Ovary (tissue), 10 donors: ENCODE measurements around the gene SMARCA1. TPM values are rescaled to one million over a fixed set of nuclear protein-coding genes. Genes with fewer than 3 reads are reported as not detected.
A peak's percentile ranks its signal among the peaks of the same experiment; 100 is the strongest.

Experiments
- DNase-seq, 5 donors: peaks; one replicate each; pipeline ENCODE4 v3.0.0-alpha.2; 2019 to 2020
- H3K27ac ChIP-seq, 2 donors: fragments of 200-600 bp; one replicate each; pipeline versions ENCODE4 v1.5.1 to v1.8.0; 2019 to 2022
- H3K27me3 ChIP-seq: fragments of 200-600 bp; one replicate; pipeline ENCODE4 v1.8.0; 2022
- H3K36me3 ChIP-seq: fragments of 200-600 bp; sonication (generic); one replicate; pipeline ENCODE4 v1.5.1; 2019
- H3K4me1 ChIP-seq: one replicate; pipeline ENCODE4 v1.8.1; 2013; ENCODE audit warnings: mild to moderate bottlenecking, moderate library complexity; ENCODE audit not compliant: insufficient read depth
- H3K4me3 ChIP-seq: fragments of 200-600 bp; sonication (generic); one replicate; pipeline ENCODE4 v1.5.1; 2017
- H3K9me3 ChIP-seq, 2 donors: fragments of 200-600 bp in 1 of 2; sonication (generic) in 1 of 2; one replicate each; pipeline versions ENCODE4 v1.5.1 to v1.8.1; 2013 to 2019; ENCODE audit warnings: mild to moderate bottlenecking in 1 of 2, moderate library complexity in 1 of 2
- EP300 ChIP-seq: sonication (generic); formaldehyde crosslinking; IDR thresholded peaks from one replicate; pipeline ENCODE4 v1.6.1; 2017; ENCODE audit warnings: antibody characterized with exemption
- POLR2A ChIP-seq: fragments of 450-650 bp; IDR thresholded peaks from one replicate; pipeline ENCODE4 v1.6.1; 2017; ENCODE audit warnings: antibody characterized with exemption, mild to moderate bottlenecking, moderate library complexity
- WGBS, 3 donors: extraction: QIAGEN DNeasy Blood & Tissue Kit in 1 of 3; methylation state at CpG; one replicate each; pipeline versions ENCODE4 v1.1.5 to v1.1.7; 2013 to 2017; 5-methylcytosine and 5-hydroxymethylcytosine counted together
- intact Hi-C, 4 donors: fragments of 100-400 bp; cut with DNase I; formaldehyde crosslinking; loops; one replicate each; pipeline versions ENCODE4 v1.11.0 to v1.15.1; 2022 to 2023
- long read RNA-seq, 3 donors: library from polyadenylated mRNA in 2 of 3; unstranded in 2 of 3; transcript quantifications; one replicate each; pipeline ENCODE4 v2.0.0 and lab custom pipeline, GENCODE V29; 2021 to 2026
- polyA plus RNA-seq, 2 donors: library from polyadenylated mRNA; stranded (reverse); fragments of 200-250 nt in 1 of 2; fragments of 350-450 nt in 1 of 2; fragmentation: Illumina TruSeq in 1 of 2; extraction: RNeasy Lipid Tissue Mini Kit (QIAGEN cat#74804) in 1 of 2; gene quantifications; one replicate each; pipeline ENCODE4 v1.2.3, GENCODE V29; 2013 to 2014
- total RNA-seq, 7 donors: library from RNA; depleted of rRNA in 2 of 7; stranded (reverse); fragments of >200 nt in 2 of 7; fragmentation: NEBNext Ultra II Directional in 3 of 7; extraction: Animal tissue kit (Norgen Biotek cat#: 25700) in 3 of 7; gene quantifications; one replicate each; pipeline versions ENCODE4 v1.1.0 to v1.2.4, GENCODE V29; 2016 to 2023
- TF ChIP-seq, protein P1 (sequence below), 3 donors: fragments of 450-650 bp in 2 of 3; fragments of 200-600 bp in 1 of 3; IDR thresholded peaks; one replicate each; pipeline versions ENCODE4 v1.5.1 to v1.8.0; 2016 to 2022; ENCODE audit warnings: antibody characterized with exemption in 3 of 3, mild to moderate bottlenecking in 1 of 3
- donor health status: DM: no; HTN: no; CAD: no; lungs with moderate emphysema.
- donor health status: DM: no; HTN: no; CAD: no.
- donor health status: Bipolar disorder and iron deficiency.
- donor health status: DM: yes; HTN: yes; CAD: no.
- donor health status: DM: no; HTN: no; CAD: no.
- donor health status: DM: yes; HTN: yes; CAD: no.

SMARCA1 gene
- total RNA-seq (100 to 1,000 TPM in 2 of 7 donors, 10 to 100 TPM in 5; 51.6 to 124 (median 69.9) TPM), polyA plus RNA-seq (10 to 100 TPM; 47.5 to 67.1 TPM)
- long read RNA-seq, donor 1, partial matches to known transcripts = 423 of 454 reads
- long read RNA-seq, donor 1, other reads (novel, unspliced or antisense) = 24 of 454 reads
- long read RNA-seq, donor 2, partial matches to known transcripts = 6 of 9 reads
- long read RNA-seq, donor 2, other reads (novel, unspliced or antisense) = 0 of 9 reads
- long read RNA-seq, donor 3, full-length matches to known transcripts = 244 of 419 reads
- long read RNA-seq, donor 3, partial matches to known transcripts = 18 of 419 reads
- long read RNA-seq, donor 3, other reads (novel, unspliced or antisense) = 157 of 419 reads

GRCh38 chrX:129523079-129523911, at the start of gene SMARCA1:
SMARCA1 (minus strand) TSS chrX:129523490; CDS start chrX:129523370, 120 bp downstream.
- intact Hi-C loops = no loop called here
- no peaks in the 10 kb centered on the region for H3K36me3 ChIP-seq
- H3K4me1 ChIP-seq = no peaks in the 10 kb centered on the region
- H3K4me3 ChIP-seq = peak within 1 kb of the TSS; percentile 72
- H3K27me3 ChIP-seq = no peaks in the 10 kb centered on the region
- H3K9me3 ChIP-seq = no peaks in the 10 kb centered on the region
- 32 to 46% (median 33%) methylated on average over 54 of the region's 54 CpGs for WGBS, 3 donors
- peak within 1 kb of the TSS; percentile 94 to 96 for H3K27ac ChIP-seq
- DNase-seq = peak; percentile 72 to 78 (median 77)
- TF ChIP-seq, protein P1, sequence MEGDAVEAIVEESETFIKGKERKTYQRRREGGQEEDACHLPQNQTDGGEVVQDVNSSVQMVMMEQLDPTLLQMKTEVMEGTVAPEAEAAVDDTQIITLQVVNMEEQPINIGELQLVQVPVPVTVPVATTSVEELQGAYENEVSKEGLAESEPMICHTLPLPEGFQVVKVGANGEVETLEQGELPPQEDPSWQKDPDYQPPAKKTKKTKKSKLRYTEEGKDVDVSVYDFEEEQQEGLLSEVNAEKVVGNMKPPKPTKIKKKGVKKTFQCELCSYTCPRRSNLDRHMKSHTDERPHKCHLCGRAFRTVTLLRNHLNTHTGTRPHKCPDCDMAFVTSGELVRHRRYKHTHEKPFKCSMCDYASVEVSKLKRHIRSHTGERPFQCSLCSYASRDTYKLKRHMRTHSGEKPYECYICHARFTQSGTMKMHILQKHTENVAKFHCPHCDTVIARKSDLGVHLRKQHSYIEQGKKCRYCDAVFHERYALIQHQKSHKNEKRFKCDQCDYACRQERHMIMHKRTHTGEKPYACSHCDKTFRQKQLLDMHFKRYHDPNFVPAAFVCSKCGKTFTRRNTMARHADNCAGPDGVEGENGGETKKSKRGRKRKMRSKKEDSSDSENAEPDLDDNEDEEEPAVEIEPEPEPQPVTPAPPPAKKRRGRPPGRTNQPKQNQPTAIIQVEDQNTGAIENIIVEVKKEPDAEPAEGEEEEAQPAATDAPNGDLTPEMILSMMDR (IDR thresholded peaks at IDR 0.05) = no peak
- peak; percentile 58 for TF ChIP-seq POLR2A

- H3K27ac ChIP-seq = no peak overlapping the region
- no peak for DNase-seq
- no peaks in the 10 kb centered on the region for H3K36me3 ChIP-seq
- H3K4me3 ChIP-seq = no peak overlapping the region
- TF ChIP-seq EP300 (no peak), POLR2A (no peak)
- TF ChIP-seq, protein P1 (IDR thresholded peaks at IDR 0.05) = no peak
- H3K4me1 ChIP-seq = peaks cover 3% of the 10 kb centered on the region
- no peaks in the 10 kb centered on the region for H3K27me3 ChIP-seq
- intact Hi-C loops = no loop called here
- WGBS, 3 donors = 28 to 38% (median 29%) methylated on average over 2 of the region's 2 CpGs
- H3K9me3 ChIP-seq = no peaks in the 10 kb centered on the region
Measured at GRCh38 chrX:129572422-129572821, 49.1 kb upstream of the SMARCA1 start.

- H3K4me1 ChIP-seq = peaks cover 3% of the 10 kb centered on the region
- no peaks in the 10 kb centered on the region for H3K9me3 ChIP-seq
- no peak for DNase-seq
- H3K27me3 ChIP-seq = no peaks in the 10 kb centered on the region
- H3K27ac ChIP-seq = no peak overlapping the region
- WGBS, 3 donors = 60 to 80% (median 72%) methylated on average over 3 of the region's 3 CpGs
- intact Hi-C loops = no loop called here
- no peaks in the 10 kb centered on the region for H3K36me3 ChIP-seq
- no peak overlapping the region for H3K4me3 ChIP-seq
- TF ChIP-seq POLR2A (no peak), EP300 (no peak)
- TF ChIP-seq, protein P1 (IDR thresholded peaks at IDR 0.05) = no peak
Measured at GRCh38 chrX:129568349-129568748, 45.1 kb upstream of the SMARCA1 start.

GRCh38 chrX:129566073-129566472, 42.8 kb upstream of the SMARCA1 start:
- intact Hi-C loops = no loop called here
- Histone ChIP-seq H3K9me3 (no peaks in the 10 kb centered on the region), H3K4me3 (no peak overlapping the region), H3K36me3 (no peaks in the 10 kb centered on the region), H3K27me3 (no peaks in the 10 kb centered on the region), H3K4me1 (no peaks in the 10 kb centered on the region), H3K27ac (no peak overlapping the region)
- TF ChIP-seq POLR2A (no peak), EP300 (no peak)
- TF ChIP-seq, protein P1 (IDR thresholded peaks at IDR 0.05) = no peak
- WGBS, 3 donors = 4 to 12% (median 6%) methylated on average over 1 of the region's 1 CpG
- DNase-seq = no peak
